GM21390 (cell line): ENCODE measurements around the gene ANKRD27.
"Not testable (repeated sequence)": the region's sequence is repeated elsewhere in the genome, so short reads cannot be mapped to it uniquely, and the experiment has no call there.

Experiments used
- ATAC-seq: cut with Tn5 transposase; IDR thresholded peaks from one replicate; pipeline ENCODE4 v1.9.1; 2021; ENCODE audit not compliant: unreplicated experiment

The ANKRD27 gene

DNA sequence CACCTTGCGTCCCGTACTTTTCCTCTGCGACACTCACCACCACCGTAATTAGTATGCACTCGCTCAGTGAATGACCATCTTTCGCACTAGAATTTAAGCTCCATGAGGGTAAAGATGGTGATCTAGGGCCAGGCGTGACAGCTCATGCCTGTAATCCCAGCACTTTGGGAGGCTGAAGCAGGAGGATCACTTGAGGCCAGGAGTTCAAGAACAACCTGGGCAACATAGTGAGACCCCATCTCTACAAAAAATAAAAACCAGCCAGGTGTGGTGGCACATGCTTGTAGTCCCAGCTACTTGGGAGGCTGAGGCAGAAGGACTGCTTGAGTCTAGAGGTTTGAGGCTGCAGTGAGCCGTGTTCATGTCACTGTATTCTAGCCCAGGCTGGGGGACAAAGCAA, 18.6 kb downstream of the ANKRD27 start:
- ATAC-seq: not testable (repeated sequence)

DNA sequence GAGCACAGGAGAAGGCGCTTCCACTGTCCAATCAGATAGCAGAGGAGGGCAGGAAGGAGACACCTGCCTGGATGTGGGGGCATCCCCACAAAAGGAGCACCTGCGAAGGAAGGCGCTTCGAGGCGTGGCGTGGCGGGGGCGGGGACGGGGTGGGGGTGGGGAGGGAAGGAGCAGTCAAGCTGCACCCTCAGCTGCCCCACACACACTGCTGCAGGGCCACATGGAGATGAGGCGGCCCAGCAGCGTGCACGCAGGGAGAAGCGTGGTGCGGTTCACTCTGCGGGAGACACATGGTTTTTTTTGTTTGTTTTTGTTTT, 21.4 kb downstream of the ANKRD27 start:
- ATAC-seq: no peak

DNA sequence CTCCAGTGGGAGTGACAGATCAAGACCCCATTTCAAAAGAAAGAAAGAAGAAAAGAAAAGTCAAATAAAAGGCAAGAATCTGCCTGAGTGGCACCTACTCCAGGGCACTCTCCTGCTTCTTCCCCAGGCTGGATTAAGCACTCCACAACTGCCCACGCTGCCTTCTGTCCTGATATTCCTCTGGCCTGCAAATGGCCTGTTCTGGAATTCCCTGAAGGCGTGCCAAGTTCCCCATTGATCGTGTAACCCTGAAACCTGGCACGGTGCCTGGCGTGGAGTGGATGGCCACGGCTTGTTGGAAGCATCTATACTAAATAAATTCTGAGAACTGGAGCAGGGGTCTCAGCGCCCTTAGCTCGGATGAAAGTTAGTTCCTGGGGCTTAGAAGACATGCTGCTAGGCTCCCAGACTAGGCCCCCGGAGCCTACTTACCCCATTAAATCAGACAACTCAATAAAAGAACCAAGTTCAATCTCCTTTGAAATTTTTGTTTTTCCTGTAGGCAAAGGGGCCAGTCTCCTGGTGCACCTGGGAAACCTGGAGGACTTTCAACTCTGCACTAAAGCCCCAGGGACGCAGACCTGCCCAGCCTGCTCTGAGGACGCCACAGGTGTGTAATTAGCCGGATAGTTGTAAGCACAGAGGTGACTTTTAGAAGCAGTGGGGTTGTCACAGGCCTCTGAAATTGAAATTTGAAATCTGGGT, 21.9 kb downstream of the ANKRD27 start:
- no peak for ATAC-seq

DNA sequence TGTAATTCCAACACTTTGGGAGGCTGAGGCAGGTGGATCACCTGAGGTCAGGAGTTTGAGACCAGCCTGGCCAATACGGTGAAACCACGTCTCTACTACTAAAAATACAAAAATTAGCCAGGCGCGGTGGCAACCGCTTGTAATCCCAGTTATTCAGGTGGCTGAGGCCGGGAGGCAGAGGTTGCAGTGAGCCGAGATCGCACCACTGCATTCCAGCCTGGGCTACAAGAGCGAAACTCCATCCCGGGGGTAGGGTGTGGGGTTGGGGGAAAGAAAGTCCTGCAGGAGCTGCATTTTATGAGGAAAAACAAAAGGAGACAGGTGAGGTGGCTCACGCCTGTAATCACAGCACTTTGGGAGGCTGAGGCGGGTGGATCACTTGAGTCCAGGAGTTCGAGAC, 22.6 kb downstream of the ANKRD27 start:
- not testable (repeated sequence) for ATAC-seq

DNA sequence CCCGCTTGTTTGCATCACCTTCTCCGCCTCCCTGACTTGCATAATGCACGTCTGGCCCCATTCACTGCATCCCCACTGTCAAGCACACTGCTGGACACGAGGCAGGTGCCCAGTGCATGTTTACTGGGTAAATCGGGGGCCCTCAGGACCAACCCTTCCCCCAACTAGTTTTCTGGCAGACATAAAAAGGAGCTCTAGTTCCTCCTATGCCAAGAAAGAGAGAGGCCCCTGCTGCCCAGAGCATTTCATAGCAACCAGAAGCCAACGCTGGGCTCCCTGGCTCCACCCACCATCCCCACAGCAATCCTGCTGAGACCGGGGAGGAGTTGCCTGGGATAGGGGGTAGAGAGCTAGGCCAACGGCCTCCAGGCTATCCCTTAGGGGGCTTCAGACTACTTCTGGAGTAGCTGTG, 23.2 kb downstream of the ANKRD27 start:
- ATAC-seq: no peak

DNA sequence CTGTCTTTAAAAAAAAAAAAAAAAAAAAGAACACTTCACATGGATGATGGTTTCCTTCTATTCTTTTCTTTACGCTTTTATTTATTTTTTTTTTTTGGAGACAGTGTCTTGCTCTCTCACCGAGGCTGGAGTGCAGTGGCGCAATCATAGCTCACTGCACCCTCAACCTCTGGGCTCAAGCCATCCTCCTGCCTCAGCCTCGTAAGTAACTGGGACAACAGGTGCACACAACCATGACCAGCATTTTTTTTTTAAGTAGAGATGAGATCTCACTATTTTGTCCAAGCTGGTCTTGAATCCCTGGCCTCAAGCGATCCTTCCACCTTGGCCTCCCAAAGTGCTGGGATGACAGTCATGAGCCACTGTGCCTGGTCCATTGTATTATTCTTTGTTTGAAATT, 24.3 kb downstream of the ANKRD27 start:
- no peak for ATAC-seq

DNA sequence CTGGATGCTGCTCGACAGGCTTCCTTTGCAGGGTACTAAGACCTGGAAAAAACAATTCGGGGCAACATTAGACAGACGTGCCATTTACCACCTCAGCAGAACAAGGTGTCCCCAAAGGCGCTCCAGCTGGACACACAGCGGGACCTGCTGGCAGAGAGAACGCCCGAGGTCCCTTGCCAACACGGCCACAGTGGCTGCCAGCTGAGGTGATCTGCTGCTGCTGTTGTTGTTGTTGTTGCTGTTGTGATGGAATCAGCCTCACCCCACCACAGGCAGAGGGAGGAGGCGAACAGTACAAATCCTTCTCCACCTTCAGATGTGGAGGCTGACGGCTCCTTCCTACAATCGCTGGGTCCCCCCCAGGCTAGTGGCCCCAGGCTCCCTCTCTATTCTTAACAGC, 25.2 kb downstream of the ANKRD27 start:
- ATAC-seq: no peak

DNA sequence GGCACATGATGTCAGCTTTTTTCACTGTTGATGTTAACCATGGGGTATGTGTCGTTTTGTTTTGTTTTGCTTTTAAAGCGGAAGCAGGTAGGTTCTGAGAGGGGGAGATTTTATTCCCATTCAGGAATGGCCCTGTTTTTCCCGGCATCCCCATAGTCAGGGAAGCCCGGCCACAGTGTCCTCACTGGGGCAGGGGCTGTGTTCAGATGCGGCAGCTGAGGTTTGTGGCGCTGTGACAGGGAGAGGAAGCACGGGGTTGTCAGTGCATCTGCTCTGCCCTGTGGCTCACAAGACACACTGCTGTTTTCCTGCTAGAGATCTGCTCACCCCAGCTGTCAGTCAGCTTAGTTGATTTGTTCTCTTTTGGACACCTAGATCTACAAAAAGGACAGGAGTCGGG, 27.6 kb downstream of the ANKRD27 start:
- ATAC-seq: no peak

DNA sequence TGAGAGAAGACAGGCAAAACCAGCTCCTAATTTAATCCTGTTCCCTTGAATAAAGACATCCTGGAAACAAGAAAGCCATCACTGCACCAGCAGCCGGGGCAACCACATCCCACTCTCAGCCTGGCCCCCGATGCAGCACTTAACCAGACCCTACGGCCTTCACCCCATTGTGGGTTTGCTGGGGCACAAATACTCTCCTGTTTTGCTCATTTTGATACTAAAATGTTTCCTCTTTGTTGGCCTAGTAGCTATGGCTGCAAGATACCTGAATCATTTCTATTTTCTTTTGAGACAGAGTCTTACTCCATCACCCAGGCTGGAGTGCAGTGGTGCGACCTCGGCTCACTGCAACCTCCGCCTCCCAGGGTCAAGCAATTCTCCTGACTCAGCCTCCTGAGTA, 28.4 kb downstream of the ANKRD27 start:
- no peak for ATAC-seq

DNA sequence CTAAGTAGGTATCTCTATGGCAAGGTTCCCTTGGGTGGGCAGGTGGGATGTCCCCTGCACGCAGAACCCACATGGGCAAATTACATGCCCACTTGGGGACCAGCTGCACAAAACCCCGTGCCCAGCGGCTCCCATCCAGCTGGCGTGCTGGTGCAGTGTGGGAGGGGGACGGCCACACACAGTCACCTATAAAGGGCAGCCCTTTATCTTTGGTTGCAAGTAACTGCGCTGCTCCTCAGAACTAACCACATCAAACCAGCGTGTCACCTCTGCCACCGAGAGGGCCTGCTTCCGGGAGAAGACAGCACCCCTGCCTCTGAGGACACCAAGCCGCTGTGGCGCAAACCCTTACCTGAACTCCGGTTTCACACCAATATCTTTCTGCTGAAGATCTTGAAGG, 32.2 kb downstream of the ANKRD27 start:
- ATAC-seq: no peak

DNA sequence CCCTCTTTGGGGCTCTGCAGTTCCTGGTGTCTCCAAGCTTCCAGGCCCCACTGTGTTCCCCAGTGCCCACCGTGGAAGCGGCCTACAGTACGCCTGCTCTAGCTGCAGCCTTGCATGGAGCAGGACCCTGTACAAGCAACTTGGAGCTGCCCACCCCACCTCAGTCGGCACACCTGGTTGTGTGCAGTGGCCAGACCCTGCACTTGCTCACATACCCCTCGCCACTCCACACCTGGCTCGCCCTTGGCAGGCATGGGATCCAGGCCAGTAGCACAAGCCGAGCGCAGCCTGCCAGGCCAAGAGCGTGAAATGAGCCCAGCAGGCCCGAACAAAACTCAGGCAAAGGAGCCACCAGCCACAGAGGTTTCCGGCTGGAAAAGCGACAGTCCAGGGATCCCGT, 36.4 kb downstream of the ANKRD27 start:
- ATAC-seq: no peak

DNA sequence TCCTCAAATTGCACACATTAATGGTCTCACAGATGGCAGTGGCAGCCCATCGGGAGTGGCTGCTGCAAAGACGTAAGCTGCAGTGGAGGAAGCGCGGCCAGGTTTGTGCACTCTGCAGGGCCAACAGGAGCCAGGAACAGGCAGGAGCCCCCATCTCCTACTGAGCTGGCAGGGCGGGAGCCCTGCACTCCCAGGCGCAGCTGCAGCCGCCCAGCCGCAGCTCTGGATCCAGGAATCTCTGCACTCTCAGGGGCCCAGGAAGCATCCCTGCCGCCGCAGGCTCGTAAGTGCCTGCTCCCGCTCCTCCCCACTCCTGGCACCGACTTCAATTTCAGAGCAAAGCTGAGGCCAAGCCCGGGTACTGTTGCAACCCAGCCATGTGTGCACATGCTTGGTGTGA, 37.5 kb downstream of the ANKRD27 start:
- ATAC-seq: no peak

DNA sequence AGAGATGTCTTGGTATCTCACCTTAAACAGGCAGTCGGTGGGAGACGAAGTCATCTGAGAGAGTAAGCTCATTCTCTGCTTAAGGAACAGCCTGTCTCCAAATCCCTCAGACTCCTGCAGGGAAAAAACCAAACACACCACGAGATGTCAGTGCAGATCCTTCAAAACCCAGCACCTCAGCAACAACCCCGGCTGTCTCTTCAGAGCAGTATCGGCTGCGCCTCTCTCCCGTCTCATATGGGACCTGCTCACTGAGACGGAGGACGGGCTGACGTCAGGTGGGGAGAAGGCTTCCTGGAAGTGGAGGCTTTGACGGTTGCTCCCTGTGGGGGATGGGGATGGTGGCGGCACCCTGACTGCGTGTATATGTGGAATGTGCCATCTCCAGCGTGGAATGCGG, 43.6 kb downstream of the ANKRD27 start:
- ATAC-seq: no peak

DNA sequence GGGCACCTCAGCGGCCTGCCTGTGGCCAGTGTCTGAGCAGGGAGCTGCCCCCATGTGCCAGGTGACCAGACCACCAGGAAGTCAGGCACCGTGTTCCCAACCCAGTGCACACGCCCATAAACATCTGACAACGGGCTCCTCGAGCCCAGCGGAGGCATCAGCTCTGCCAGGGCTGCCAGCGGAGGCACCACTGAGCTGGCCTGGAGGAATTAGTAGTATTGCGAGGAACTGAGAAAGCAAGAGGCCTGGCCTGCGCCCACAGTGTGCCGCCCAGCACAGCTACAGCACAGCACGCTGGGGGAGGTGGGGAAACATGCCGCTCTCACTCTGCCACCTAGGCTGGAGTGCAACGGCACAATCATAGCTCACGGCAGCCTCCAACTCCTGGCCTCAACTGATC, 44.6 kb downstream of the ANKRD27 start:
- no peak for ATAC-seq

DNA sequence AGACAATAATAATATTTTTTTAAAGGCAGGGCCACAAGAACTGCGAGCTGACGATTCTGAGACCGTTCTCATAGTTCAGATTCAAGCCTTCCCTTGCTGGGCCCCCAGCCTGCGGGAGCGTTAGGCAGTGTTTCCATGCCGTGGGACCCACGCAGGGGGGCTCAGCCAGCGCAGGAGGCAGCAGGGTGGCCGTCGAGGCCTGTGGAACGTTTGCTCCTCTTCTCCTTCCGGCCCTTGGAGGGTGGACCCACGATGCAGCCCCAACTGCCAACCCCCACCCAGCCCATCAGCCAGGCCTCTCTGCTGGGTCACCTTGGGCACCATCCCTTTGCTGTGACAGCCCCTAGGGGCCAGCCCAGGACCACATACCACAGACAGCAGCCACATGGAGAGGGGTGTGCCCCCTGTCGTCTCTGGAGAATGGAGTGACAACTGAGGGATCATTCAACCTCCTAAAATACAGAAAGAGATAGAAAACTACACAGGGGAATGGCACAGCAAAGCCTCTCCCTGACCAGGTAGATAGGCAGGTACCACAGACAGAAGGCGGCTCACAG, 47.2 kb downstream of the ANKRD27 start:
- no peak for ATAC-seq

DNA sequence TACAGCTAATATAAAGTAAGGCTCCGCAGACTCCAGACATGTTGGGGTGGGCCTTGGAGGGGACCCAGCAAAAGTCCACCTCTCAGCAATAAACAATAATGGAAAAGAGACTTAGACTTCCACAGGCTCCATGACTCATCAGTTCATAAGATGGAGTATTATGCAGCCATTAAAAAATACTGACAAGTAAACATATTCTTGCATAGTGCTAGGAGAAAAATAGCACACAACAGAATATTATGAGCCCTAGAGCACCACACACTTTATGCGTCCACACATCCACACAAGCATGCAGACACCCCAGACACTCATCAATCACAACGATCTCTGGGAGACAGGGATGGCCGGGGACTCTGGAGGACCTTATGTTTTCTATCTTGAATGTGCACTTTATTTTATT, 48.0 kb downstream of the ANKRD27 start:
- no peak for ATAC-seq

DNA sequence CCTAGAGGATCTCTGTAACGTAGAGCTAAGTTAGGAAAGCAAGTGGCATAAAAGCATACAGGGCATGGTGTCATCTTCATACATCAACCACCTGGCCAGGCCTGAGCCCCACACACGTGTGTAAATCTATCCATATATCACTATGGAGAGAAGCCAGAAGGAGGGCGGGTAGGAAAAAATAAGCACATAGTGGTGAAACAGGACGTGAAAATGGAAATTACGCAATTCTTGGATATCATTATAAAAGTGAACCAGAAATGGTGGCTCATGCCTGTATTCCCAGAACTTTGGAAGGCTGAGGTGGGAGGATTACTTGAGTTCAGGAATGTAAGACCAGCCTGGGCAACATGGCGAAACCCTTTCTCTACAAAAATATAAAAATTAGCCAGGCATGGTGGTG, 50.6 kb downstream of the ANKRD27 start:
- no peak for ATAC-seq

DNA sequence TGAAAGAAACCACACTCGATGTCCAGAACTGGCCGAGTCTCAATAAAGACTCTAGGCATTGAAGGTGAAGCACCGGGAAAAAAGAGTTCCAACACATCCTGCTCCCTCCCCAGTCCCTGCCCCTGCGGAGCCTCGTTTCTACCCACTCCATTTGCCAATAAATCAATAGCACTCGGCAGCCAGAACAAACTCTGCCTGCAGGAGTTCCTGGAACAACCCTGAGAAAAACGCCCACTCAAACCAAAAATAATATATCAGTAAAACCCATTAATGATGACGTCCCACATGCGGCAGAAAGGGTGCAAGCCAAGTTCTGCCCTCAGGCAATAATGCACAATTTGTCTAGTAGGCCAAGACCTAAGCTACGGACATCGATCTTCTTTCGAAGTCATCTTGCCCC, 53.0 kb downstream of the ANKRD27 start:
- ATAC-seq: no peak

DNA sequence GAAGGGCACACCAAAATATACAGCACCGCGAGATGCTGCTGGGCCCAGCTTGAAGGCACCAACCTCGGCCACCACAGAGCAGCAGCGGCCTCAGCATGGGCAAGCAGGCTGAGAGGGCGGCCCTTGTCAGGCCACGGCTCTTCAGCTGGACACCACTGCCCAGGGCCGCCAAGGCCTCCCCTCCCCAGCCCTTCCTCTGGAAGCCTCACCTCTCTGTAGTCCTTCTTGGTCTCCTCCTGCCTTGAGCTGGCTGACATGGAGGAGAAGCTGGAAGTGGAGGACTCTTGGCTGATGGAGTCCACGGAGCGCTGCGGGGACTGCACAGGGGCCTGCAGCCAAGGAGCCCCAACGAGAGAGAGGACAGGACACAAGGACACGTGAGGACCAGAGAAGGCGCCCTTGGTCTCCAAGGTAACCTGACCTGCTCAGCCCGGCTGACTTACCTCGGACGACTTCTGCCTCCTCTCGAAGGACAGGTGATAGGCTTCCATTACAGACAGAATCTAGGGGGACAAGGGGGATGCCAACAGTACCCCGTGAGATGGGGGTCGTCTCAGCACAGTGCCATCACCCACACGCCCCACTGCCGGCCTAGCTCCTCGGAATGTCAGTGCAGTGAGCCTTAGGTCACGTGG, 55.8 kb downstream of the ANKRD27 start:
- ATAC-seq: no peak

DNA sequence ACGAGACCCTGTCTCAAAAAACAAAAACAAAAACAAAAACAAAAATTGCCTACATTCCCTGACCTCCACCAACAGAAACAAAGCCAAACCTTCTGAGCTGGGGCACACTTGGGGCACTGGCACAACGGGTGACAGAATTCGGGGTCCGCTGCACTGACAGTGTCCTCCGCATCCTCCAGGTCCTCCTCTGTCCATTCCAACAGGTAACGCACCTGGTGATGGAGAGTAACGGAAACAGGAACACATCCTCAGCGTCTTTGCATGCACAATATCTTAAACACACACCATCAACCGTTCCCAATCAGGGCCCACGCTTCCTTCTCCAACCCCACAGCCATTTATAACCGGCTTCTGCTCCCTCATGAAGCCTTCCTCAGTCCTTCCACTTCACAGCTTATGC, 59.4 kb downstream of the ANKRD27 start:
- ATAC-seq: no peak

DNA sequence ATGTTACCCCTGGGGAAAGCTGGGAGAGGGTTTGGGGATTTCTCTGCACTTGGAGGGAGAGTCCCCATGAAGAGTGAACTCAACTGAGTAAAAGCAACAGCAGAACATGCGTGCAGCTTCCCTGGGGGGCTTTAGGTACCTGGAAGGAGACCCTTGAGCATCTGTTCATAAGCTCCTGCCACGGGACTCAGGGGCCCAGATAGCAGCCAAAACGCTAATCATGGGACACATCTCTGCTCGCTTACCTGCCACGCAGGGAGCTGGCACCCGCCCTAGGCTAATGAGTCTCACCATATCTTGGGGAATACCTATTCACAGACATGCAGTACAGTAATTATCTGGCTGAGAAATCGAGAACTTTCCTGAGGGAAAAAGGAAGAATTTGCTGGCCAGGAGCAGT, 60.1 kb downstream of the ANKRD27 start:
- ATAC-seq: no peak

DNA sequence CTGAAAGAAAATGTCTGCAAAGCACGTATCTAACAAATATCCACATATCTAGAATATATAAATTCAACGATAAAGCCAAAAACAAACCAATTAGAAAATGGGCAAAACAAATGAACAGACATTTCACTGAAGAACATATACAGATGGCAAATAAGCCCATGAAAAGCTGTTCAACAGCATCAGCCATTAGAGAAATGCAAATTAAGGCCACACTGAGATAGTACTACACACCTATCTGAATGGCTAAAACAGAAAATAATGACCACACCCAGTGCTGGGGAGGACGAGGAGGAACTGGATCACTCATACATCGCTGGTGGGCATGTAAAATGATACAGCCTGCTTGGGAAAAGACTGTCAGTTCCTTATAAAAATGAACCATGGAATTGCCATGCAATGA, 62.0 kb downstream of the ANKRD27 start:
- no peak for ATAC-seq

DNA sequence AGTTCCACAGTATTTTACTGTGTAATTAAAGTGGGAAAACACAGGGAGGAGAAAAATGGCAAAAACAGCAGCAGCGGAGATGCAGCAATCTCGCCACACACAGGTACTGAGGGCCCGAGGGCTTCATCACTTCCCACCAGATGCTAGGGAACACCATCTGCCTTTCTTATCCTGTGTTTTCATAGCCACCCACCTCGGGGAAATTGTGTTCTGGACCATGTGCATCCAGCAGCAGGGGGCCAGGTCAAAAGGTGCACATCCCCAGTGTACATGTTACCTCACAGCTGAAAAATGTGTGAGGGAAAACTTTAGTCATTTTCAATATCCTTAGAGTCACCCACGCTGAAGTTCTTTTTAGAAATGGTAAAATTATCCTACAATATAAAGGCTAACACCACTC, 63.8 kb downstream of the ANKRD27 start:
- no peak for ATAC-seq
